Activated CD8-positive, alpha-beta memory T cell treated with anti-CD3 and anti-CD28 coated beads, Interleukin-2, amount 50 U/mL, for 24 hours (primary cell): Measurements from ENCODE around the gene VILL.

Experiments
- DNase-seq: peaks from one replicate; pipeline ENCODE4 v3.0.0-alpha.2; 2020; ENCODE audit errors: extremely low read depth

The VILL gene

DNA sequence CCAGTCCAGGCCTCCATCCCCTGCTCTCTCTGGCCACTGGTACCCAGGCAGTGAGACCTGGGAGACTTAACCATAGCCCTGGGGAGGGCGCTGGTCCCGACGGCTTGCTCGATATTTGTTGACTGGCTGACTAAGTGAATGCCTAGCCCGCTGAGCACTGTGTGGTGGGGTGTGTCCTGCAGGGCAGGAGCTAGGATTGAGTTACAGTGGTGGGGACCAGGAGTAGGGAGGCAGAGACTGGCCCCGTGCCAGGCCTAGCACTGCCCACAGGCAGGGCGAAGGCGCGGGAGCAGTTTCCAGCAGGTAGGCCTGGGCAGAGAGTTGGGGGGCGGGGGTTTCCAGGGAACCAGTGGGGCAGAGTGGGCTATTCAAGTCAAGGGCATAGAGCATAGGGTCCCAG lies at the start of gene VILL:
VILL (plus strand) TSS at position 260 of the 400 bp plus-strand sequence. CDS start 2,887 bp downstream, outside the sequence.
- DNase-seq = no peak

DNA sequence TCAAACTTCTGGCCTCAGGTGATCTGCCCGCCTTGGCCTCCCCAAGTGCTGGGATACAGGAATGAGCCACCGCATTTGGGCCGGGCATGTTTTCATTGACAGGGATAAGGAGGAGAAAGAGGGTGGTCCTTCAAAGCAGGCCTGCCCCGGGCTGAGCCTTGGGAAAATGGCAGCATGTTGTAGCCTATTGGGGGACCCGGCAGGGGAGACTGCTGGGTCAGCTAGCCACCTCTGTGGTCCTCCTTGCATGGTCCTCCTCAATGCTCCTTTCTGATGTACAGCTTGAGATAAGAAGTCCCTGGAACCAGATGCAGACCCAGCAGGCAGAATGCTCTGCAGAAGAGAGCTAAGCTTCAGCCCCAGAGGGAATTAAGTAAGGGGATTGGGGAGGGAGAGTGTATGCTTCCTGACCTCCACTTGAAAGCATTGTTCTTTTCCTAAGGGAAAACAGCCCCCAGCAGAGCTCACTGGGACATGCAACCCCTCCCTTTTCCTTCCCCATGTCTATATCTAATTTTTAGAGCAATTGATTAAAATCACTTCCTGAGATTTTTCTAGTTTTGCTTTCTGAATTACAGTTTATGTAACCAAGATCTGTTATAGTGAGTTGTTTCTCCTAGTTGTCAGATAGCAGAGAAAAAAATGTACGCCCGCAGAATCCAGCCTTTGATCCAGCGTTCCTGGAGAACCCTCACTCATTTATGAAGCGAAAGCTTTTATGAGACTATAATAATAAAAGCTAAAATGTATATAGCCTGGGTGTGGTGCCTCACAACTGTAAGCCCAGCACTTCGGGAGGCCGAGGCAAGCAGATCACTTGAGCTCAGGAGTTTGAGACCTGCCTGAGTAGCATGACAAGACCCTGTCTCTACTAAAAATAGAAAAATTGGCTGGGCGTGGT lies 48.7 kb upstream of the VILL start:
- no peak for DNase-seq

- DNase-seq = no peak
Observed at GRCh38 chr3:37942646-37943045, 47.9 kb upstream of the VILL start.

DNA sequence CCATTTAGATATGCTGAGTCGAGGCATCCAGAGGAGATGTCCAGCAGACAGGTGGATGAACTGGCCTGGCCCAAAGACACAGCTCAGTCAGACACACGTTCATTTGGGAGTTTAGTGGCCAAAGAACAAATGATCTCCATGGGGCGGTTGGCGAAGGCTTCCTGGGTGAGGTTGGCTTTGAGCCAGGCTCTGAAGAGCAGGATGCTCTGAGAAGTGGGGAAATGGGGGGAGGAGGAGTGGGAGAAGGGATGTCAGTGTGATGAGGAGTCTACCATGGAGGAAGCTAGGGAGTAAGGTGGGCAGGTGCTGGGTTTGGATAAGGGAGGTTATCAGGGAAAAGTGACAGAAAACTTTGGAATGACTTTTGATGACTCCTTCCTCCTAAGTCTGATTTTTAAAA lies 47.5 kb upstream of the VILL start:
- DNase-seq = no peak

DNA sequence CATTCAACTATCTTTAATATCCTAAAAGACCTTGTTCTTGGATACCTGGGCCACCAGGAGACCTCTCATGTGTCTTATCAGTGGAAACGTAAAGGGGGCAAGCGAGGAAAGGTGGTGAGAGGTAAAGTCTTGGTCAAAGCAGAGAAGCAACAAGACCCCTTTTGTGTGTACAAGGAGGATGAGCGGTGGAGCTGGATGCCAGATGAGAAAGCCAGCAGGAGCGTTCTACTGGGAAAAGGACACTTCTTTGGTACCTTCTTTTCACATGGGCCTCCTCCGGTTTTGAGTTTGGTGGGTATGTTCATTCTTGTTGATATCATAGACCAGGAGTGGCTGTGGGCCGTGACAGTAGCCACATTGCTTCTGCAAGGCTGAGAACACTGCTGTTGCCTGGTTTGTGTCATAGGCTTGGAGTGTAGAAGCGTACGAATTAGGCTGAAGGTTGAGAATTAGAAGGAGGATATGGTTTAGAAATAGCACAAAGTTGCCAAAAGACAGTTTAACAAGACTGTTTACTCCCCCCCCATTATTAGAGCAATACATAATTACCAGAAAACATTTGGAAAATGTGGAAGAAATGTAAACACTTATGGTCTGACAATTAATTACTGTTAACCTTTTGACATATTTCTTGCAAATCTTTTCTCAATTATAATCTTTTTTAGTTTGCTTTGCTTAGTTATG lies 46.8 kb upstream of the VILL start:
- no peak for DNase-seq

GRCh38 chr3:37944391-37944842 lies 46.2 kb upstream of the VILL start:
- DNase-seq = no peak

DNA sequence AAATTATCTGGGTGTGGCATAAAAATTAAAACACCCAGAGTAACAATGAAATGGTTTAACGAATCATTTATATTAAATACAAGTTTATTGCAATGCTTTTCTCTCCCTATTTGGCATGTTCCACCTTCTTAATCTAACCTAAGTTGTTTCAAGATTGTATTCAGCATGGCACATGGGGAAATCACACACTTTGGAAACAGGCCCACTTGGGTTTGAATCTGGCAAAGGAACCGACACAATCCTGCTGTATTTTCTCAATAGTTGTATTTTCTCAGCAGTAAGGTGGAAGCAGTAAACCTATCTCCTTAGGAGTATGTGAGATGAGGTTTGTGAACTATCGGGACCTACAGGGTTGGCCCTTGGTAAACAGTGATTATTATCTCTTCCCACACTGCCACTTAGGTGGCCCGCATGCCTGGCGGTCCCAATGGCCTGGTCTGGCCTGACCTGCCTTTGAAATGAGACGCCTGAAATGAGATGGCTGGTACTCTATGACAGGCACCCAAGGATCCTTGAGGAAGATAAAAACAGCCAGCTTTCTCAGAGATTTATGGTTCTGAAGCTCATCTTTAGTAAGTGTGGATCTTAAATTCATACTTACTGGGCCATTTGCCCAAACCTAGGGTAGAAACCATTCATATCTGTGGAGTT lies 45.3 kb upstream of the VILL start:
- DNase-seq = no peak

DNA sequence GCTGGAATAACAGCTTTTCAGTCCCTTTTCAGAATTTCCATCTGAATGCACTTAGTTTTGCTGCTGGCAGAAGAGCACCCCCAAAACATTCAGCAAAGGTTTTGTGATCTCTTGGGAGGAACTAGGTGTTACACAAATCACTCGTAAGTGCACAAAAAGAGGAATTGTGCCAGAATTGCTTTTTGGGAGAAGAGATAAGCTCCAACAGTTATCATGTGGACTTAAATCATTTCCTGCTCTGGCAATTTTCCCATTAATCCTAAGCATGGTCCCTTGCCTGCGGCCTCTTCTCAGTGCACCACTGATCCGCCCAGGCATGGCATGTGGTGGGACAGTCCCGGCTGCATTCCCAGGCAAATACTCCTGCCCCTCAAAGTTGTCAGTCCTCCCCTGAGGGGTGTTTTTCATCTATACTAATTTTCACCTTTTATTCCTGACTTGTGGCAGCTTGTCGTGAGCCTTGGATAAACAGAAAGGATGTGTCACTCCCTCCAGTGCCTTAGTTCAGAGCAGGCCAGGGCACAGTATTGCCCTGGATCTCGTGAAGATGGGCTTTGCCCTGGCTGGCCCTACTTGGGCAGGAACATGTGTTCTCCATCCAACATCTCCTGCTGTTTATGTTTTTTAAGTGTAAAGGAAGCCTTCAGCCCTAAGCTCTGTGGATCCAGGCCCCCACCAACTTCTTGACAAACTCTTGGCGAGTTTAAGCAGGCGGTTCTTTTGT lies 44.6 kb upstream of the VILL start:
- DNase-seq = no peak

- no peak for DNase-seq
Observed at GRCh38 chr3:37946531-37946889, 44.1 kb upstream of the VILL start.

- no peak for DNase-seq
Observed at GRCh38 chr3:37949866-37950265, 40.7 kb upstream of the VILL start.

DNA sequence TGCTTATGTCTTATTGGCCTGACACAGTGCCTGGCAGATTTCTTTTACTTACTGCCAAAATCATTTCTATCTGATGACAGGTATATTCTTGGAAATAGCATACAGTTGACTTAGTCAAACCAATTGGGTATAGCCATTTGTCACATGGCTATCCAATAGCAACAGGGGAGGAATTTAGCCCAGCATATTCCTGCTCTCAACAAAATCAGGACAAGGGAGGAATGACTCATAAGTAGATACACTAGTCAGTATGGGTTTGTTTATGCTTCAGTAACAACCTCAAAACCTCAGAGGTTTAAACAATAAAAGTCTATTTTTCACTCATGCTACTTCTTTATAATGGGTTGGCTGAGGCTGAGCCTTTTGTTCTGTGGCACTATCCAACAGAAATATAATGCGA lies 38.0 kb upstream of the VILL start:
- no peak for DNase-seq

GRCh38 chr3:37953226-37953625 lies 37.4 kb upstream of the VILL start:
- no peak for DNase-seq

DNA sequence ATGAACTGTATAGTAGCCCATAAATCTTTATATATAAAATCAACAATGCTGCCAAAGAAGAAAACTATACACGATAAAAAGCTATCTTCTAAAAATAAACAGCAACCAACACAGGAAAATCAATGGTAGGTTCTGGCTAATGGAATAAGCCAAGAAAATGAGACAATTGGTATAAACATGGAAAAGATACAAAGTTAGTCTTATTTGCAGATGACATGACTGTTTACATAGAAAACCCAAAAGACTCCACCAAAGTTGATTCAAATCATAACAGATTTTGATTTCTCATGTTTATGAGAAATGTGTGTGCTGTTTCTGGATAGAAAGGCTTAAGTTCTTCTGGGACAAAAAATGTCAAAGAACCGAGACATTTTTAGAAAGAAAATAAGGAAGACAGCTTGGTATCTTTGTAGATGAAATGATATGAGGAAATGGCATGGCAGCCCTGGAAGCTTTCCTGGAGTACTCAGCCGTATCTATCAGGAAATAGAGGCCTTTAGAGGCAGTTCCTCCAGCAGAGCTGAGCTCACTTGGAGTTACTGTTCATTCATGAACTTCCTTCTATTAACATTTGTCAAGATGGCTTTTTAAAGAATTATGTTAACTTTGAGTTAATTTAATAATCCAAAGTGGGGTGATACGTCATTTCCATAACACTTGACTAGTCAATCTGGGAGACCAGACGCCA lies 36.7 kb upstream of the VILL start:
- DNase-seq = no peak

GRCh38 chr3:37954881-37955280 lies 35.7 kb upstream of the VILL start:
- no peak for DNase-seq

DNA sequence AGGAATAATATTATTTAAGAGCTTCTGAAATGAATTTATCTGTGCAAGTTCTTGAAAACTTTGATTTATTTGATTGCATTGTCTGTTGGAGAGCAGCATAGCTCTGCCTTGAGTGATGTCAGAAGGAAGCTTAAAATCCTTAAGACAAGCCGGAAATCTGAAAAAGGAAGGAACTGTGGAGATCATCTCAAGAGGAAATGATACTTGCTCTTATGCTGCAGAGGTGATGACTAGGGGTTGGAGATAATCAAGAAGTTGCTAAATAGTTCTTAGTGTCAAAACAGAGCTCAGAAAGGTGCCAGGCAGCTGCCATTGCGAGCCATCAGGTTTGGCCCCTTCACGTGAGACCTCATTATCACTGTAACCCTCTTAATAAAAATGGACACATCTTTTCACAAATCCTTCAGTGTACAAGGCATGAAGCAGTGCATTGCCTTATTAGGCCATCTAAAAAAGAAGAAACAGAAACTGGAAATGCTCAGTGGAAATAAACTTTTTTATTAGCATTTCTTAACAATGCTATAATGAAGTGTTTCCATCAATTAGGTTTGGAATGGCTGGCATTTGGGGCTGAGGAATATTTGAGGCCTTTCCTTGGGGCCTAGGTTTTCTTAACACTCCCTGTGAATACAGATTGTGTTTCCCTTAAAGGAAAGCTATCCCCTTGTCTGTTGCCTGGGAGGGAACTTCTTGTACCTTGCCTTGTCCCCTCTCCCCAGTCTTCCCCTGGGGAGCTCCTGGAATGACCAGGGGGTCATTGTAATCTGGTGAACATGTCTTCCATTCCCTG lies 34.5 kb upstream of the VILL start:
- DNase-seq = no peak

DNA sequence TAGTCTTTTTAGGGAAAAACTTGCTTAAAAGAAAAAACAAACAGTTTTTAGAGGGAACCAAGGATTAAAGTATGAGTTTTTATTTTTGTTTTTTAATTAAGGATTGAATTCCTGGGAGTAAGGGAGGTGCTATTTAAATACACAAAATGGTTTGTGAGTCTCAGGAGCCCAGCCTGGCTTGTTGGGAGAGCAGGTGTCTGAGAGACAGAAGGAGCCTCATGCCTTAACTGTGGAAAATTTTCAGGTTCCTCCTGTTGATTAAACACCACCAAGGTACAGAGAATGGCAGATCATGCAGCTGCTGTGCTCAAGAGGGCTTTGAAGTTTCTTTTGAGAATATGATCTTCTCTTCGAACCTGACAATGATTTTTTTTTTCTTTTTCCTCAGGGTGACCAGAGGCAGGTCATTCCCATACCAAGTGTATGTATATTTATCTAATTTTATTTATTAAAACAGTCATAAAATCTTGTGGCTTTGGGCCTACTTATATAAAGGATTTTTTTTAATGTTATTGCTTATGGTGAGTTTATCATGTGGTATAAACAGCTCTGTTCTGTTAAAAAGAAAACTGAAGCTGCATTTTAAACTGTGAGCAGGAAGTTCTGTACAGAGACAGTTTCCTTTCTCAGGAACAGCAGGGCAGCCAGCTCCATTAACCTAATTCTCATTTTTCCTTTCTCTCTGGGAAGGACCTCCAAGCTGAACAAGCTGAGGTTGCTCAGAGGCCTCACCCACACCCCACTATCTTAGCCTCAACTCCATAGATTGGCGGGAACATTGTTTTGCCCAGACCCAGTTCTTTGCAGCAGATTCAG lies 33.7 kb upstream of the VILL start:
- no peak for DNase-seq

DNA sequence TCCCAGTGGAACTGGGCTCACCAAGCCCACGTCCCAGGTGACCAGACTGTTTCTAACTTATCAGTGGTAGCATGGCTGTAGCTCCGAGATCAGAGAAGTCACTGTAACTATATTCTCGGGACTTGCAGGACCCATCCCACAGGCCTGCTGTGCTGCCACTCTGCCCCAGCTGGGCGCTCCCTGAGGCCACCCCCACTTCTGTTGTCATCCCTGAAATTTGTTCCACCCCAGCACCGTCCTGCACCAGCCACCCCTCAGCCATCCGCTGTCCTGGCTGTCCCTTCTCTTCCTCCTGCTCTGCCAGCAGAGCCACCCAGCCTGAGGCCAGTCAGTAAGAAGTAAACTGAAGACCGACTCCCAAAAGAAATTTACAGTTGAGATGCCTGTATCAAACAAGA lies 33.0 kb upstream of the VILL start:
- no peak for DNase-seq

GRCh38 chr3:37961622-37962431 lies 28.8 kb upstream of the VILL start:
- no peak for DNase-seq

GRCh38 chr3:37963016-37963415 lies 27.6 kb upstream of the VILL start:
- DNase-seq = no peak
